GM13977 (cell line): ENCODE results near the gene LTO1.

ENCODE experiments used
- DNase-seq: peaks from one replicate; pipeline ENCODE4 v3.0.0; 2012; ENCODE audit warnings: low spot score
- in situ Hi-C: fragments of 300-500 bp; cut with MboI; formaldehyde crosslinking; loops from one replicate; pipeline ENCODE4 v1.12.0; 2022; ENCODE audit warnings: low sequenced_read_pairs, low pct_unique_long_range_greater_than_20kb, mixed read lengths, inconsistent platforms; ENCODE audit not compliant: unreplicated experiment
- TF ChIP-seq, protein P1 (sequence below): IDR thresholded peaks from 2 replicates; pipeline ENCODE4 v1.5.1; 2012; ENCODE audit warnings: mild to moderate bottlenecking, control low read depth; ENCODE audit not compliant: insufficient read depth; ENCODE audit errors: extremely low read depth, missing control alignments

The LTO1 gene

GRCh38 chr11:69669486-69669885 is 5.7 kb downstream of the LTO1 start:
- in situ Hi-C loops = loop anchor here (25.0 kb wide), 1 partner anchor 757 kb away; the partner anchor contains the start of genes IGHMBP2 and MRPL21
- TF ChIP-seq, protein P1, sequence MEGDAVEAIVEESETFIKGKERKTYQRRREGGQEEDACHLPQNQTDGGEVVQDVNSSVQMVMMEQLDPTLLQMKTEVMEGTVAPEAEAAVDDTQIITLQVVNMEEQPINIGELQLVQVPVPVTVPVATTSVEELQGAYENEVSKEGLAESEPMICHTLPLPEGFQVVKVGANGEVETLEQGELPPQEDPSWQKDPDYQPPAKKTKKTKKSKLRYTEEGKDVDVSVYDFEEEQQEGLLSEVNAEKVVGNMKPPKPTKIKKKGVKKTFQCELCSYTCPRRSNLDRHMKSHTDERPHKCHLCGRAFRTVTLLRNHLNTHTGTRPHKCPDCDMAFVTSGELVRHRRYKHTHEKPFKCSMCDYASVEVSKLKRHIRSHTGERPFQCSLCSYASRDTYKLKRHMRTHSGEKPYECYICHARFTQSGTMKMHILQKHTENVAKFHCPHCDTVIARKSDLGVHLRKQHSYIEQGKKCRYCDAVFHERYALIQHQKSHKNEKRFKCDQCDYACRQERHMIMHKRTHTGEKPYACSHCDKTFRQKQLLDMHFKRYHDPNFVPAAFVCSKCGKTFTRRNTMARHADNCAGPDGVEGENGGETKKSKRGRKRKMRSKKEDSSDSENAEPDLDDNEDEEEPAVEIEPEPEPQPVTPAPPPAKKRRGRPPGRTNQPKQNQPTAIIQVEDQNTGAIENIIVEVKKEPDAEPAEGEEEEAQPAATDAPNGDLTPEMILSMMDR = no peak
- DNase-seq = no peak

- no peak for DNase-seq
- in situ Hi-C loops = loop anchor here (25.0 kb wide), 1 partner anchor 756 kb away; the partner anchor contains the start of genes IGHMBP2 and MRPL21
- TF ChIP-seq, protein P1 = no peak
Measured at GRCh38 chr11:69667619-69668604, 7.2 kb downstream of the LTO1 start.

GRCh38 chr11:69666752-69667536 is 8.2 kb downstream of the LTO1 start:
- TF ChIP-seq, protein P1 = no peak
- DNase-seq = no peak
- in situ Hi-C loops = loop anchor here (25.0 kb wide), 1 partner anchor 755 kb away; the partner anchor contains the start of genes IGHMBP2 and MRPL21

DNA sequence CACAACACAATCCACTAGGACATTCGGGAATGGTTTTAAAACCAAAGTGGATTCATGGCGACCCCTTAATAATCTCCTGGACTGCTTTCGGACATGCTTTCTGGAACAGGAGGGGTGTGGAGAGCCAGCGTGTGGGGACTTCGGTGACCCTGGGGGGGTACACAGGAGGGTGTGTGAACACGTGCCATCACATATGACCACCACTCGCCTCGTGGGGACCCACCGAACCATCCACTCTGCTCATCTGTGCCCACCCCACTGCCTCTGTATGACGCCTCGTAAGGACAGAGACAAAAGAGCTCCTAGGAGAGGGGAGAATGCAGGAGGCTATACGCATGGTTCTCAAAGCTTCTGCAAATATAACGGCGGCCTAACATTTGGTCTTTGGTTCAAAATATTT is 8.9 kb downstream of the LTO1 start:
- no peak for DNase-seq
- TF ChIP-seq, protein P1 = no peak
- in situ Hi-C loops = loop anchor here (25.0 kb wide), 1 partner anchor 754 kb away; the partner anchor contains the start of genes IGHMBP2 and MRPL21

DNA sequence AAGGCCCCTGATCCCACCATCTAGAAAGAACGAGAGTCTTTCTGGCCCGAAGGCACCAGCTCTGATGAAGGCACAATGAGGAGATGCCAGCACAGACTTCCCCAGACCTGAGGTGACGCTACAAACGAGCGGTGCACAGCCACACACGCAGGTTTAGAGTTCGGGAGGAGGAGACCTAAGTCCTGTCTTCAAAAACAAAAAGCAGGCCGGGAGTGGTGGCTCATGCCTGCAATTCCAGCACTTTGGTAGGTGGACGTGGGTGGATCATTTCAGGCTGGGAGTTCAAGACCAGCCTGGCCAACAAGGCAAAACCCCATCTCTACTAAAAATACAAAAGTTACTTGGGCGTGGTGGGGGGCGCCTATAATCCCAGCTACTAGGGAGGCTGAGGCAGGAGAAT is 9.5 kb downstream of the LTO1 start:
- in situ Hi-C loops = loop anchor here (25.0 kb wide), 1 partner anchor 753 kb away; the partner anchor contains the start of genes IGHMBP2 and MRPL21
- TF ChIP-seq, protein P1 = no peak

GRCh38 chr11:69664901-69665300 is 10.3 kb downstream of the LTO1 start:
- TF ChIP-seq, protein P1 = no peak
- in situ Hi-C loops = loop anchor here (25.0 kb wide), 1 partner anchor 753 kb away; the partner anchor contains the start of genes IGHMBP2 and MRPL21
- no peak for DNase-seq

More for the DNA sequence above, 9.5 kb downstream of the LTO1 start:
- DNase-seq = no peak
